M059J (cell line): ENCODE data around the gene RPRD1B. TPM values are rescaled to one million over a fixed set of nuclear protein-coding genes. Genes with fewer than 3 reads are reported as not detected.
A peak's percentile ranks its signal among the peaks of the same experiment; 100 is the strongest.

ENCODE experiments used
- DNase-seq: peaks from one replicate; pipeline ENCODE4 v3.0.0-alpha.2; 2012; ENCODE audit warnings: low read depth
- total RNA-seq: library from RNA; depleted of rRNA; stranded (reverse); fragments of >200 nt; shearing (Covaris generic); gene quantifications from 2 replicates; pipeline ENCODE4 v1.2.3, GENCODE V29; 2014; rRNA removed

Gene RPRD1B, protein sequence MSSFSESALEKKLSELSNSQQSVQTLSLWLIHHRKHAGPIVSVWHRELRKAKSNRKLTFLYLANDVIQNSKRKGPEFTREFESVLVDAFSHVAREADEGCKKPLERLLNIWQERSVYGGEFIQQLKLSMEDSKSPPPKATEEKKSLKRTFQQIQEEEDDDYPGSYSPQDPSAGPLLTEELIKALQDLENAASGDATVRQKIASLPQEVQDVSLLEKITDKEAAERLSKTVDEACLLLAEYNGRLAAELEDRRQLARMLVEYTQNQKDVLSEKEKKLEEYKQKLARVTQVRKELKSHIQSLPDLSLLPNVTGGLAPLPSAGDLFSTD
- 22.8 and 35.5 TPM in 2 replicates for total RNA-seq

GRCh38 chr20:38033330-38034107 is at the start of gene RPRD1B, which contains the start of gene TTI1:
RPRD1B (plus strand) TSS chr20:38033746; CDS start chr20:38033948, 202 bp downstream.
TTI1 (minus strand) TSS chr20:38033456; CDS start chr20:38013816, 19,640 bp downstream.
- peak; percentile 95 for DNase-seq

DNA sequence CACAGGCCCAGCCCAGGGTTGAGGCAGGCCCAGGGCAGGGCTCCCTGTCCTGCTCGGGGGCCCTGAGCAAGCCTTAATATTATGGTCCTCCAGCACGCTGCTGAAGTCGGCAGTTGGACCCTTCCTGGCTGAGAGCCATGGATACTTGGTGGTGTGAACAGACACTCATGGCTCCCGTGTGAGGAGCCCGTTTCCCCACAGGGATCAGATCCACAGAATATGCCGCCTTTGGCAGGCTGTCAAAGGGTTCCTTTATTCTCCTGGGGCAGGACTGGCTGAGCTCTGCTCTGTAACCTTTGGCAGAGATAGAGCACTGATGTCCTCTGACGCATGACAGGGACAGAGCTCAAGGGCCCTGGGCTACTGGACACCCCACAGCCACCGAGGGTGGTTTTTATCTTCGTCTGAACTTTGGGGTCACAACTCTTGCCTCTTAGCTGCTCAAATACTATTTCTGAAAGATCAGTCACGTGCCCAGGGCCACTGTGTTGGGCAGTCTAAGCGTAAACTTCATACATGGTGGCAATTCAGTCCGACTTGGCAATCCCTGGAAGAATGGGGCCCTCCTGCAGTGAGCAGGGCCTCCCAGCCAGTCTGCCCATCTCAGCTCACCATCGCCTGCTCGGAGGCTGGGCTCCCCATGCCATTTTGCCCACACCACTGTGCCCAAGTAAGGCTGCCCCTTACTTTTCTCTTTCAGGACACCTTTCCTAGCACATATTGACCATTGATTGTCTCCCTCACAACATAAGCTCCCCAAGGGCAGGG is 49.3 kb upstream of the RPRD1B start:
- no peak for DNase-seq

DNA sequence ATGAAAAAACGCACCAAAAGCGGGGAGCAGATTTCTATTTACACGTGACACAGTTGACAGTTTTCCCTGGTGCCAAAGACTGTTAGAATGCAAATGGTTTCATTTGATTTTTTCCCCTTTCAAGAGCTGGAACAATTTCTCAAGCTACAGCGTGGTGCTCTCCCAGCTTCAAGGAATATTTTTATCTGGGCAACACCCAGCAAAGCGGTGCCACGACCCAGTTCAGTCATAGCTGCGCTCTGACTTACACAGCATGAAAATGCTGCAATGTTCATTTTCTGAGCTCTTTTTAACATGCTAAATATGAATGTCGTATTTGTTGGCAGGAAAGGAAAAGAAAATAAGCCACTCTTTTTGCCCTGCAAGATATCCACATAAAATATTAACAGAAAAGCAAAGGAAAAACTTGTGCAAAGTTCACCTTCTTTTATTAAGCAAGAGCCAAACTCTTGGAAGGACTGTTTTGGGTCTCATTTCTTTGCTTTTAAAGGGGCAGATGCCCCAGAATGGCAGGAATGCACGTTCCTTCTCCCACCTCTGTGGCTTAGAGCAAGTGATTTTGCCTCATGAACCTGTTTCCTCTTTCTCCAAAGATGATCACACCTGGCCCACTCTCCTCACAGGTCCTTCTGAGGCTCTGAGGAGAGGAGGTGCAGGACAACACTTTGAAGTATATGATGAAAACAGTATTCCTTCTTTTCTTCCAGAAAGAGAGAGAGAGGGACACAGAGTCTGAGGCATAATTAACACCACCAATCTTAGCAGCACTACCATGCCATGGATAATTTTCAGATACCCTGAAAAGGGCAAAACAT is 47.3 kb upstream of the RPRD1B start:
- no peak for DNase-seq

GRCh38 chr20:37986873-37987601 is 46.5 kb upstream of the RPRD1B start:
- peak; percentile 97 for DNase-seq

DNA sequence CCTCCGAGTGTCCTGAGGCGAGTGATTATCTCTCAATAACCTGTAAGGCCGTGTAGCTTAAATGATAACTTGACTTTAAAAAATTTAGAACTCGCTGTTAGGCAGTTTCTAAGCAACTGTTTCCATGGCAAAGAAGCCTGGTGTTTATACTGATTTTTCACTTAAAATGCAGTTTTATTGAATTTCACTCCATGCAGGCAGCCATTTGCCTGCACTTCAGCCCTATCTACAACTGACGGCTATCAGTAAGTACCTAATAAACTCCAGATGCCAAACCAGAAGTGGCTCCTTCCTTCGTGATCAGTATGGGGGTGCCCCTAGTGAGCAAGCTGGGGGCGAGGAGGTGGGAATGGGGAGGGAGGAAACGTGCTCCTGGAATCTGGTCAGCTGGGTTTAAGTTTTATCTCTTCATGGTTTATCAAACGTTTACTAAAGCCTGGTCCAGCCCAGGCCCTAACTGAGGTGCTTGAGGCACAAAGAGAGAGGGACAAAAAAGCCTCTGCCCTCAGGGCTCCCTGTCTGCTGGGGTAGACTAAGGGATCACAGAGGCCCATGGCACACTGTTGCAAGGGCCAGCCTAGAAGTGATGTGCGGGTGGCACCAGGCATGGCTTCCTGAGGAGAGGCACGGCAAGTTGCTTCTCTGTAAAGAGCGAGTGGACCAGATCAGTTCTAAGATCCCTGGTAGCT is 45.8 kb upstream of the RPRD1B start:
- peak; percentile 30 for DNase-seq

DNA sequence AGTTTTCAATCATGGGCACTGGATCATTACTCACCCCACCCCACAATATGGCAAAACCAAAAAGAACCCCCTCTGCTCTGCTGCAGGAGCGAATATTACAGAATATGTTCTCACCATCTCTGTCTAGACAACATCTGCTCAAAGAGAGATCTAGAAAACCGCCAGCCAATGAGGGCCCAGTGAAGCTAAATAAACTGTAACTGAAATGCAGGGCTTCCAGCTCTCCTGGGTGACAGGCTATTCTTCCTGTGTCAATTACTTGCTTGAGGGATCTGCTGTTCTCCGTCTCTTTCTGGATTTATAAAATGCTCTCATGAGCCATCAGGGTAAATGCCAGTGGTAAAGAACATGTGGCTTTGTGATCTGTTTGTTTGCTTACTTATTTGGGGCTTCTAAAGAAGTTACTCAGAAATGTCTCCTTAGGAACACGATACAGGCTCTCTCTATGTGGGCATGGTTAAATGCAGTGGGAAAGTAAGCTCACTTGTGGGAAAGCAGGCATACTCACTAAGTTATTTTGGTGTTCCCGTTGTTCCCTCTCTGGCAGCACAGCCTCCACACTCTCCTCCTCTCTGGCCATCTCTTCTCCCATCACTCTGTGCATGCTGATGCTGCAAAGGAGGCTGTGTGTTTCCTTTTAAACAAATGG is 45.1 kb upstream of the RPRD1B start:
- DNase-seq: peak; percentile 33

DNA sequence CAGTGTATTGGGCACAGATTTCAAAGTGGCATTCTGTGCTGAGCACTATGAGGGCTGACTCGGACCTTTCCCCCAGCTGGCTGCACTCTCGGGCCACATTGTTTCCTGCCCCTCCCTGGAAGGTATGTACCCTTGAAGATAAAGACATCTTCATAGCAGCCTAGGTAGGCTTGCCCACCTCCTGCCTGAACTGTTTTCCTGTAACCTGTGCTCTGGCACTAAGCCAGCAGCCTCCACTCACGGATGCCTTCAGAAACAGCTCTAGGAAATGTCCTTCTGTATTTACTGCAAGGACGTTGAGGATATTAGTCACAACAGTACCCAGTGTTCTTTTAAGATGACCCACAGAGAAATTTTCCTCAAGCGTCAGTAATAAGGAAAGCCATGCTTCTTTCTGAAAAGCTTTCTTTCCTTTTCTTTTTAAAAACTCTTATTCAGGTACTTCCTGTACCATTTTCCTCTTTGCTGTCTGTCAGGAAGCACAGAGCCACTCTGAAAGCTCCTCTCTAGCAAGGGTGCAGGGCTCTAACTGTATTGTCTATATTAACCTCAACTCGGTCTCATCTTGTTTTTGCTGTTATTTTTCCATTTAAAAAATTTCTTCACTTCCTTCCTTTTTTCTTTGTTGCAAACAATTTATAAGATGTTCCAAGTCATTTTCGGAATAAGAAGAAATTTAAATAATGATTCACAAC is 43.8 kb upstream of the RPRD1B start:
- peak; percentile 56 for DNase-seq

DNA sequence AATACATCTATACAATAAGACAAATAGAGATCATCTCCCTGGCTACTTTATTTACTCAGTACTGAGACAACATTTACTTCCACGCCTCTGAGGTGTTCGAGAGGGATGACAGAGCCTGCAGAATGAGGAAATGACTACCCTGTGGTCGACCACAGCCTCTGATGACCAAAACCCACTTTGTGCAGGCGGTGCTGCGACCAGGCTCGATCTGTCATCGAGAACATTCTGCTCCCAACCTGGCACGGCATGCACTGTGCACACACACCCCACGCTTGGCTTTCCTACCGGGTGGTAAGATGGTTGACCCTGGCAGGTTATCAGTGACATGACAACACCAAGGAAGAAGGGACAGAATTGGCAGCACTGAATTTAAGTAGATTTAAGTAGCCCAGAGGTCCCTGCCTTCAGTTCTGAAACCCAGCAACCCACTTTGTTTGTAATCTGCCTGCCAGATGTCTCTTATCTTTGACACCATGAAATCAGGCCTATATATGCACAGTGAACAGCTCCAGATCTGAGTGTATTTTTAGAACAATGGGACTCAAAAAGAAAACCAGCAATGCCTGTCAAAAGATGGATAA is 42.9 kb upstream of the RPRD1B start:
- peak; percentile 97 for DNase-seq

DNA sequence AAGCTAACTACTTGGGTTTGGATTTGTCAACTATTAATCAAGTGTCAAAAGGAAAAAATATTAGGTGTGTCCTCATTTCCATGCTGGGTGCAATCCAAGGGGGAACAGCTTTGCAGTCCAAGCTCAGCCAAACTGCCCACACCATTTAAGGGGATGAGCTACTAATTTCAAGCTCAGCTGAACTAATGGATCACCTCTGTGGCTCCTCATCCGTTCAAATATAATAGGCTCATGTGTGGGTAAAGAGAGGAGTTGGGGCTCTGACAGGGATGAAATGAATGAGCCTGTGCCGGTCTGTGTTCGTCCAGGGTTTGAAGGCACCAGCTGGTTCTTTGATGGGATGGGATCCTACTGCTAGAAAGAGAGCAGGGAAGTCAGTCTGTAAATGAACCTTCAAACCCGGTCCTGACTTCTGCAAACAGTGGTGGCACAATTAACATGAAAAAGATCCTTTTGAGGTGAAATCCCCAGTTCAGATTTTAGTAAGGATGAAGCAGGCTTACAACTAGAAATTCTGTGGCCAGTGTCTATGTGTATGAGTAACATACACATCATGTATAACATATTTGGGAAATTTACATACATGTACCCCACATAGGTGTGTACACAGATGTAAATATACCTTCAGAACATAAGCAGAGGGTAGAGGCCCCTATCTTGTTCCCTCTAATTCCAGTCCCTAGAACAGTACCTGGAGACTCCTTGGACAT is 42.2 kb upstream of the RPRD1B start:
- DNase-seq: no peak

- DNase-seq: no peak
These were observed 41.6 kb upstream of the RPRD1B start for GRCh38 chr20:37991908-37992307.

- peak; percentile 93 for DNase-seq
These were observed 40.6 kb upstream of the RPRD1B start for GRCh38 chr20:37992802-37993409.

DNA sequence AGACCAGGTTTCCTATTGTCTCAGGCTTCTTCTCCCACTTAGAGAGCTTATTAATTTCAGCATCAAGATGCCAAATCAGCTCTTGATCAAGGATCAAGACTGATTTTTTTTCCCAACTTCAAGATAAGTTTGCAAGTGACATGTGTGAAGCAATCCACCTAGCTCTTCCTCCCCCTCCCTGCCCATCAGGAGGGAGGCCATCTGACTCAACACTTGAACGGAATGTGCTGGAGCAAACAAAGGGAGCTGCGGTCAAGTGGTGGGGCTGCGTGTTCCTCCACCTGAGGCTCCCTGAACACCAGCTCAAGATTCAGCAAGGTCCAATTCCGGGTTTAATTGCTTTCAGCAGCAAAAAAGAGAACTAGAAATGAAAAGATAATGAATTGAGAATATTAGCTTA is 39.0 kb upstream of the RPRD1B start:
- peak; percentile 93 for DNase-seq

GRCh38 chr20:37995856-37996605 is 37.5 kb upstream of the RPRD1B start:
- DNase-seq: no peak

- no peak for DNase-seq
These were observed 36.0 kb upstream of the RPRD1B start for GRCh38 chr20:37997516-37997915.

DNA sequence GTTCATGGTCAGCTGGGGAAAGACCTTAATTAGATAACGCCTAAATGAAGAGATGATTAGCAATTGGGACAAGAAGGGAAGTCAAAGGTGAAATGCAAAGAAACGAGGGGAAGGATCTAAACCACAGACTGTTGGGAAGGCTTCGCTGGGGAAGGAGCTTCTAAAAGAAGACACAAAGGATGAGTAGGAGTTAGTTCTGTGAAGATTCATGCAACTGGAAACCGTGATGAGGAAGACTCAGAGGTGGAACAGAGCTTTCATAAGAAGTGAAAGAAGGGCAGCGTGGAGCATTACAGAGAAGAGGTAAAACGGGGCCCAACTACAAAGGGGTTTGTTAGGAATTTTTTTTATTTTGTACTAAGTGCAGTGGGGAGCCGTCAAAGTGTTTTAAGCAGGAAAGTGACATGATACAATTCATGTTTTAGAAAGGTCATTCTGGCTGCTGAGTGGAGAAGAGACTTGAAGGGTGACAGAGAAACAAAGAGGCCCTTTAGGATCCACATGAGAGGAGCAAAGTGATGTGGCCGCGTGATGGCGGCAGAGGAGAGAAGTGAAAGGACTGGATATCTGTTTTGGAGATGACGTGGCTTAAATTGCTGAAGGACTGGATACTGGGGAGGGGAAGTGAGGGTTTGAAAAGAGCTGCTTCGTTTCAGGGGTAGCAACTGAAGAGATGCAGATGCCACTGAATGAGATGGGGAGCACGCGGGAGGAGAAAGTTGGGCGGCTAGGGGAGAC is 33.9 kb upstream of the RPRD1B start:
- DNase-seq: no peak

- DNase-seq: no peak
These were observed 33.3 kb upstream of the RPRD1B start for GRCh38 chr20:38000293-38000692.
